Epithelial cell of proximal tubule (primary cell): ENCODE results near the gene RARRES2. TPM values are rescaled to one million over a fixed set of nuclear protein-coding genes. Genes with fewer than 3 reads are reported as not detected.

ENCODE experiments used
- DNase-seq: peaks from one replicate; pipeline ENCODE4 v3.0.0-alpha.2; 2011; ENCODE audit warnings: low read depth
- H3K4me3 ChIP-seq: 2 replicates; pipeline ENCODE4 v1.5.1; 2011; ENCODE audit warnings: low read depth, mild to moderate bottlenecking, low read length
- CTCF ChIP-seq: conservative IDR thresholded peaks from 2 replicates; pipeline ENCODE4 v1.5.1; 2012; ENCODE audit warnings: low read depth, mild to moderate bottlenecking, low read length
- total RNA-seq: library from RNA; depleted of rRNA; stranded (reverse); fragments of >200 nt; gene quantifications from 2 replicates; pipeline ENCODE4 v1.2.3, GENCODE V29; 2015

Gene RARRES2
- total RNA-seq, 1 donor from 2014 or later, result 9.1 TPM

DNA sequence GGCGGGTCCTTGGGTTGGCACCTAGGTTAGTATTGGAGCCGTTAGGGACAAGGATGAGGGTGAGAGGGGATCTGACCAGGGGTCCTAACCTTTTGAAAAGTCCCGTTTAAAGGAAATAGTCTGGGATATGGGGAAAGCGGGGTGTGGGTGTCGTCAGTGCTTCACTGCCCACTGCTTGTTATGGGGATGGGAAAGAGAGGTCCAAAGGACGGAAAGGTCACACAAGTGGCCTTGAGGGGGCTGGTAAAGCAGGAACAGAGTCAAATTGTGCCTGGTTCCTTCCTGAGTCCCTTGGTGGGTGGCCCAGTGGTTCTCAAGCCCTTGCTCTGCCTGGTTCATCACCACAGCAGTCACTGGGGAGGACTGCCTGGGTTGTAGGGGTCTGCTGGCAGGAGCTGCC, 35.1 kb upstream of the RARRES2 start:
- TF ChIP-seq CTCF, result no peak
- no peak for DNase-seq
- no peak overlapping the region for H3K4me3 ChIP-seq

DNA sequence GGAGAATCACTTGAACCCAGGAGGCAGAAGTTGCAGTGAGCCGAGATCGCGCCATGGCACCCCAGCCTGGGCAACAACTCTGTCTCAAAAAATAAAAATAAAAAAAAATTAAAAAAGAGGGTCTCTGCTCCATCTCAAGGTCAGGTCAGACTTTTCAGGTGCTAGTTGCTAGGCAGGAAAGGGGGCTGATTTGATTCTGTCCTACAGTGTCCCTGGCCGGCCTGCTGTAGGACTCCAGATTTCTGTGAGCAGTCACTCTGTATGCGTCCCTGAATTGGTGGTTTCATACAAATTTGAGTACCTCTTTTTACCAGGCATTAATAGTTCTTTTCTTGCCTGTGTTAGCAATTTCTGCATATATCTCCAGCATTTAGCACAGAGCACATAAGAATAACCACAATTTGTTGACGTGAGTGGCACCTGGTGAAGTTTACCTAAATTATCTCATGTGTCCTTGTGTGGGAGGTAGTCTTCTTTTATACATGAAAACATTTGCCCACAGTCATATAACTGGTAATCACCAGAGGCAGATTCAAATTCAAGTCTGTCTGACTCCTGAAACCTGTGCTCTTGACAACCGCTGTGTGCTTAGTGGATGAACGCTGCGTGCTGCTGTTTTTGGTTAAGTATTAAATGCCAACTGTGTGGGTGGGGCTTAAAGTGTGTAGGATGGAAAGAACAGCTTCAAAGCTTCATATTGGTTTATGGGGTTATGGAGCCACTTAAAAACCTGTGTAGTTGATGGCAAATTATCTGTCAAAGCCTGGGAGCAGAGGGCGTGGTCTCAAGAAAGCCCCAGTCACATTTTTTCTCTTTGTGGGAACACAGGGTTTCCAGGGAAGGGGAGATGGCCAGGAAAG, 34.5 kb upstream of the RARRES2 start:
- DNase-seq, result no peak
- H3K4me3 ChIP-seq, result no peak overlapping the region
- no peak for TF ChIP-seq CTCF

GRCh38 chr7:150374472-150374871, 33.0 kb upstream of the RARRES2 start:
- no peak for DNase-seq
- no peak overlapping the region for H3K4me3 ChIP-seq
- TF ChIP-seq CTCF, result no peak

- TF ChIP-seq CTCF, result no peak
- no peak for DNase-seq
- H3K4me3 ChIP-seq, result no peak overlapping the region
Observed at GRCh38 chr7:150374026-150374425, 32.6 kb upstream of the RARRES2 start.

GRCh38 chr7:150373049-150373801, 31.8 kb upstream of the RARRES2 start:
- DNase-seq, result no peak
- no peak overlapping the region for H3K4me3 ChIP-seq
- TF ChIP-seq CTCF, result no peak

DNA sequence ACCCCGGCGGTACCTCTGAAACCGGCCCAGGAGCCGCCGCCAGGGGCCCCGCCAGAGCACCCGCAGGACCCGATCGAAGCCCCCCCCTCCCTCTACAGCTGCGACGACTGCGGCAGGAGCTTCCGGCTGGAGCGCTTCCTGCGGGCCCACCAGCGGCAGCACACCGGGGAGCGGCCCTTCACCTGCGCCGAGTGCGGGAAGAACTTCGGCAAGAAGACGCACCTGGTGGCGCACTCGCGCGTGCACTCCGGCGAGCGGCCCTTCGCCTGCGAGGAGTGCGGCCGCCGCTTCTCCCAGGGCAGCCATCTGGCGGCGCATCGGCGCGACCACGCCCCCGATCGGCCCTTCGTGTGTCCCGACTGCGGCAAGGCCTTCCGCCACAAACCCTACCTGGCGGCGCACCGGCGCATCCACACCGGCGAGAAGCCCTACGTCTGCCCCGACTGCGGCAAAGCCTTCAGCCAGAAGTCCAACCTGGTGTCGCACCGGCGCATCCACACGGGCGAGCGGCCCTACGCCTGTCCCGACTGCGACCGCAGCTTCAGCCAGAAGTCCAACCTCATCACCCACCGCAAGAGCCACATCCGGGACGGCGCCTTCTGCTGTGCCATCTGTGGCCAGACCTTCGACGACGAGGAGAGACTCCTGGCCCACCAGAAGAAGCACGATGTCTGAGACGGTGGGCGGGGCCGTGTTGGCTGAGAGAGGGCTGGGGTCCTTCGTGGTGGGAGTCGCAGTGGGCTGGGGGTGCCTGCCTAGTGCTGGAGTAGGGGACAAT, 31.0 kb upstream of the RARRES2 start:
- no peak for TF ChIP-seq CTCF
- DNase-seq, result no peak

More for the DNA sequence above, 31.0 kb upstream of the RARRES2 start:
- H3K4me3 ChIP-seq, result no peak overlapping the region
